H1 (cell line): ENCODE data around the gene IL1RAP. TPM values are rescaled to one million over a fixed set of nuclear protein-coding genes. Genes with fewer than 3 reads are reported as not detected.

Experiments
- CTCF ChIA-PET: fragments of 300-600 bp; sonication (Branson Sonifier 250); formaldehyde crosslinking; loops from one replicate; lab custom pipeline; 2021; ENCODE audit not compliant: partially characterized antibody; lab: Charles Lee
- POLR2A ChIA-PET: fragments of 300-600 bp; sonication (Branson Sonifier 250); formaldehyde crosslinking; loops from one replicate; lab custom pipeline; 2021; ENCODE audit warnings: inconsistent platforms; ENCODE audit not compliant: partially characterized antibody; lab: Charles Lee
- DNase-seq, 2 experiments: peaks; one replicate each; pipeline versions ENCODE4 v3.0.0 to v3.0.0-alpha.2; 2010 to 2022; ENCODE audit warnings: low spot score in 2 of 2, low read depth in 1 of 2, mixed read lengths in 1 of 2
- FAIRE-seq: peaks from 2 replicates; lab custom pipeline; 2011; peaks lifted over from hg19 to GRCh38; lab: Jason Lieb, UNC
- H2AFZ ChIP-seq: 2 replicates; pipeline ENCODE4 v1.8.1; 2012; ENCODE audit warnings: low read length, inconsistent platforms
- H2AK5ac ChIP-seq: 2 replicates; pipeline ENCODE4 v1.6.1; 2013; ENCODE audit warnings: low read depth, low read length
- H2BK120ac ChIP-seq: replicated peaks from 2 replicates; pipeline ENCODE3; 2013; ENCODE audit warnings: low read depth, low read length, inconsistent platforms
- H2BK12ac ChIP-seq: 2 replicates; pipeline ENCODE4 v1.6.1; 2013; ENCODE audit warnings: low read depth, low read length
- H2BK15ac ChIP-seq: 2 replicates; pipeline ENCODE4 v1.6.1; 2013; ENCODE audit warnings: low read length
- H2BK20ac ChIP-seq: 2 replicates; pipeline ENCODE4 v1.6.1; 2013; ENCODE audit warnings: low read length
- H2BK5ac ChIP-seq: 2 replicates; pipeline ENCODE4 v1.6.1; 2013; ENCODE audit warnings: low read depth, low read length
- H3K14ac ChIP-seq: 2 replicates; pipeline ENCODE4 v1.6.1; 2013; ENCODE audit warnings: inconsistent platforms; ENCODE audit not compliant: insufficient read length
- H3K18ac ChIP-seq: 2 replicates; pipeline ENCODE4 v1.6.1; 2013; ENCODE audit warnings: low read length; ENCODE audit errors: extremely low read depth
- H3K23ac ChIP-seq: 2 replicates; pipeline ENCODE4 v1.6.1; 2013; ENCODE audit warnings: inconsistent platforms; ENCODE audit not compliant: insufficient read length
- H3K23me2 ChIP-seq: 2 replicates; pipeline ENCODE4 v1.6.1; 2013; ENCODE audit warnings: low read depth, low read length
- H3K27ac ChIP-seq: 2 replicates; pipeline ENCODE4 v1.6.1; 2011; ENCODE audit warnings: low read depth, low read length, inconsistent platforms
- H3K27me3 ChIP-seq, 4 experiments: replicated peaks in 1 of 4; 1 replicate in 1 of 4; 2 replicates in 3 of 4; pipeline versions ENCODE4 v1.6.1 to v1.8.1; 2011 to 2013; ENCODE audit warnings: low read length in 3 of 4, mild to moderate bottlenecking in 3 of 4, inconsistent platforms in 2 of 4, mixed read lengths in 2 of 4, moderate library complexity in 1 of 4; ENCODE audit not compliant: control insufficient read depth in 3 of 4, insufficient read depth in 3 of 4; ENCODE audit errors: extremely low read depth in 1 of 4
- H3K36me3 ChIP-seq, 4 experiments: 2 replicates each; pipeline versions ENCODE4 v1.6.1 to v1.8.1; 2011 to 2013; ENCODE audit warnings: mild to moderate bottlenecking in 4 of 4, low read length in 3 of 4, moderate library complexity in 2 of 4, control low read depth in 1 of 4, inconsistent platforms in 1 of 4; ENCODE audit not compliant: insufficient read depth in 4 of 4, control insufficient read depth in 2 of 4
- H3K4ac ChIP-seq: replicated peaks from 2 replicates; pipeline ENCODE3; 2013; ENCODE audit warnings: low read length, low read depth, mixed read lengths, inconsistent platforms; ENCODE audit not compliant: insufficient read length
- H3K4me1 ChIP-seq, 4 experiments: replicated peaks in 1 of 4; 1 replicate in 1 of 4; 2 replicates in 3 of 4; pipeline versions ENCODE4 v1.6.1 to v1.8.1; 2011 to 2013; ENCODE audit warnings: low read length in 3 of 4, inconsistent platforms in 2 of 4, mixed read lengths in 1 of 4; ENCODE audit not compliant: insufficient read depth in 4 of 4, control insufficient read depth in 3 of 4
- H3K4me2 ChIP-seq, 2 experiments: 2 replicates each; pipeline versions ENCODE4 v1.6.1 to v1.8.1; 2011 to 2013; ENCODE audit warnings: low read depth in 2 of 2, low read length in 2 of 2, control low read depth in 1 of 2, inconsistent platforms in 1 of 2, mild to moderate bottlenecking in 1 of 2; ENCODE audit not compliant: insufficient read depth in 1 of 2
- H3K4me3 ChIP-seq, 4 experiments: fragments of 200-600, 300-600 bp in 1 of 4; sonication (generic), shearing (Covaris generic), sonication (Bioruptor Twin) in 1 of 4; 2 replicates each; pipeline versions ENCODE4 v1.5.1 to v1.8.1; 2011 to 2016; ENCODE audit warnings: low read length in 4 of 4, low read depth in 3 of 4, control low read depth in 2 of 4, inconsistent platforms in 2 of 4, mild to moderate bottlenecking in 2 of 4, mixed read lengths in 1 of 4, moderate library complexity in 1 of 4; ENCODE audit not compliant: insufficient read depth in 2 of 4; ENCODE audit errors: extremely low read depth in 1 of 4
- H3K56ac ChIP-seq: replicated peaks from 2 replicates; pipeline ENCODE3; 2013; ENCODE audit warnings: low read depth, mild to moderate bottlenecking, mixed read lengths, low read length, inconsistent platforms; ENCODE audit not compliant: insufficient read length
- H3K79me1 ChIP-seq: 2 replicates; pipeline ENCODE4 v1.6.1; 2013; ENCODE audit warnings: low read depth, low read length, control low read depth
- H3K79me2 ChIP-seq, 2 experiments: 2 replicates each; pipeline versions ENCODE4 v1.6.1 to v1.8.1; 2012 to 2013; ENCODE audit warnings: low read length in 2 of 2, mild to moderate bottlenecking in 2 of 2, inconsistent platforms in 1 of 2; ENCODE audit not compliant: insufficient read depth in 2 of 2, control insufficient read depth in 1 of 2
- H3K9ac ChIP-seq, 4 experiments: replicated peaks in 1 of 4; 1 replicate in 1 of 4; 2 replicates in 3 of 4; pipeline versions ENCODE4 v1.6.1 to v1.8.1; 2011 to 2013; ENCODE audit warnings: low read depth in 3 of 4, low read length in 3 of 4, control low read depth in 2 of 4, mild to moderate bottlenecking in 2 of 4, moderate library complexity in 2 of 4, inconsistent platforms in 1 of 4; ENCODE audit errors: extremely low read depth in 1 of 4
- H3K9me3 ChIP-seq, 2 experiments: 2 replicates each; pipeline versions ENCODE4 v1.6.1 to v1.8.1; 2012 to 2013; ENCODE audit warnings: mild to moderate bottlenecking in 2 of 2, moderate library complexity in 2 of 2, control low read depth in 1 of 2, inconsistent platforms in 1 of 2, low read depth in 1 of 2, low read length in 1 of 2, mixed read lengths in 1 of 2; ENCODE audit not compliant: insufficient read depth in 2 of 2
- H4K20me1 ChIP-seq, 2 experiments: replicated peaks in 1 of 2; 2 replicates each; pipeline versions ENCODE3 to v1.8.1; 2011 to 2013; ENCODE audit warnings: inconsistent platforms in 2 of 2, low read length in 2 of 2, mild to moderate bottlenecking in 1 of 2; ENCODE audit not compliant: insufficient read depth in 2 of 2, control insufficient read depth in 1 of 2
- H4K5ac ChIP-seq: 2 replicates; pipeline ENCODE4 v1.6.1; 2013; ENCODE audit warnings: low read length, low read depth, mixed read lengths, inconsistent platforms; ENCODE audit not compliant: insufficient read length
- H4K8ac ChIP-seq: 2 replicates; pipeline ENCODE4 v1.8.0; 2013; ENCODE audit warnings: mild to moderate bottlenecking, moderate library complexity, low read length, inconsistent platforms; ENCODE audit not compliant: insufficient read depth; ENCODE audit errors: extremely low read depth
- H4K91ac ChIP-seq: replicated peaks from 2 replicates; pipeline ENCODE3; 2013; ENCODE audit warnings: low read length, mixed read lengths, inconsistent platforms; ENCODE audit not compliant: insufficient read length
- ASH2L ChIP-seq: fragments of 200-600, 300-600 bp; sonication (generic); IDR thresholded peaks from one replicate; pipeline ENCODE4 v1.7.1; 2017; ENCODE audit warnings: low read length
- CTCF ChIP-seq, 3 experiments: IDR thresholded peaks; 1 replicate in 2 of 3; 2 replicates in 1 of 3; pipeline versions ENCODE4 v1.5.1 to v1.6.1; 2011; ENCODE audit warnings: low read length in 3 of 3, mild to moderate bottlenecking in 3 of 3, inconsistent platforms in 2 of 3, low read depth in 1 of 3, moderate library complexity in 1 of 3; ENCODE audit not compliant: insufficient read depth in 1 of 3; ENCODE audit errors: control extremely low read depth in 1 of 3
- HDAC2 ChIP-seq, 2 experiments: fragments of 300-600 bp in 1 of 2; sonication (generic) in 1 of 2; IDR thresholded peaks; 2 replicates each; pipeline ENCODE4 v1.6.1; 2011 to 2012; ENCODE audit warnings: low read depth in 2 of 2, low read length in 2 of 2, mild to moderate bottlenecking in 2 of 2, moderate library complexity in 2 of 2, borderline replicate concordance in 1 of 2, inconsistent platforms in 1 of 2
- KDM4A ChIP-seq: IDR thresholded peaks from one replicate; pipeline ENCODE4 v1.7.1; 2012; ENCODE audit warnings: low read depth, mild to moderate bottlenecking, moderate library complexity, low read length, inconsistent platforms; ENCODE audit not compliant: severe bottlenecking
- KDM5A ChIP-seq: fragments of 200-600 bp; IDR thresholded peaks from 2 replicates; pipeline ENCODE4 v1.7.1; 2012; ENCODE audit warnings: mild to moderate bottlenecking, low read length, inconsistent platforms, mixed read lengths
- PHF8 ChIP-seq: fragments of 200-600 bp; sonication (generic); conservative IDR thresholded peaks from 2 replicates; pipeline ENCODE4 v1.7.1; 2012; ENCODE audit warnings: low read depth, mild to moderate bottlenecking, inconsistent platforms, low read length, moderate library complexity
- POU5F1 ChIP-seq: IDR thresholded peaks from 2 replicates; pipeline ENCODE4 v1.6.1; 2011; ENCODE audit warnings: low read depth, mild to moderate bottlenecking, low read length, moderate library complexity
- RXRA ChIP-seq: IDR thresholded peaks from 2 replicates; pipeline ENCODE4 v1.6.1; 2011; ENCODE audit warnings: low read depth, mild to moderate bottlenecking, low read length, moderate library complexity; ENCODE audit not compliant: insufficient read depth
- SAP30 ChIP-seq: fragments of 300-600 bp; sonication (generic); IDR thresholded peaks from 2 replicates; pipeline ENCODE4 v1.7.1; 2012; ENCODE audit warnings: low read length, moderate library complexity, mild to moderate bottlenecking, inconsistent platforms; ENCODE audit not compliant: insufficient read depth, insufficient replicate concordance
- SIRT6 ChIP-seq: IDR thresholded peaks from one replicate; pipeline ENCODE4 v1.7.1; 2012; ENCODE audit warnings: low read length, inconsistent platforms
- TCF12 ChIP-seq: IDR thresholded peaks from 2 replicates; pipeline ENCODE4 v1.6.1; 2011; ENCODE audit warnings: low read depth, mild to moderate bottlenecking, low read length
- WGBS, 2 experiments: shearing (Covaris generic) in 1 of 2; methylation state at CpG; one replicate each; pipeline versions ENCODE4 v1.1.6 to v1.1.7; 2013 to 2015; ENCODE audit warnings: low lambda C conversion rate in 2 of 2, mixed read lengths in 2 of 2, inconsistent platforms in 1 of 2, low coverage in 1 of 2, missing lambda C conversion rate in 1 of 2; ENCODE audit not compliant: insufficient replicate concordance in 2 of 2, insufficient coverage in 1 of 2, insufficient read length in 1 of 2; ENCODE audit errors: extremely low coverage in 1 of 2, missing lambda C conversion rate in 1 of 2; 5-methylcytosine and 5-hydroxymethylcytosine counted together
- polyA plus RNA-seq, 7 experiments: library from polyadenylated mRNA; depleted of rRNA in 3 of 7; stranded (reverse) in 5 of 7; unstranded in 2 of 7; fragments of >200 nt in 5 of 7; fragments of 200-250 nt in 2 of 7; gene quantifications; 1 replicate in 5 of 7; 2 replicates in 1 of 7; 4 replicates in 1 of 7; pipeline versions ENCODE4 v1.2.1 to v1.2.3, GENCODE V29; 2011 to 2013; ENCODE audit warnings: missing spikeins in 2 of 7, mixed read lengths in 2 of 7
- total RNA-seq: library from RNA; stranded (reverse); fragmentation: NEBNext Ultra II Directional; extraction: Animal tissue kit (Norgen Biotek cat#: 25700); gene quantifications from 2 replicates; pipeline ENCODE4 v1.2.1, GENCODE V29; 2021

IL1RAP gene
- total and polyA plus RNA-seq, 2 of the 8 experiments (the other 6 are each of a cell fraction or from before 2014, with no cell fraction given), result 2.4 to 3.9 TPM

- H2AK5ac ChIP-seq, result no peak overlapping the region
- H2BK15ac ChIP-seq, result no peak overlapping the region
- no peaks in the 10 kb centered on the region for H3K9me3 ChIP-seq
- H3K14ac ChIP-seq, result no peak overlapping the region
- no peak overlapping the region for H3K27ac ChIP-seq
- H3K4ac ChIP-seq, result no peak overlapping the region
- no peak for FAIRE-seq
- H3K79me2 ChIP-seq, result no peaks in the 10 kb centered on the region
- H4K5ac ChIP-seq, result no peak overlapping the region
- no peak overlapping the region for H2BK12ac ChIP-seq
- no peak overlapping the region for H3K9ac ChIP-seq
- no peaks in the 10 kb centered on the region for H3K23me2 ChIP-seq
- H3K4me3 ChIP-seq, result no peak overlapping the region
- H3K4me2 ChIP-seq, result no peak overlapping the region
- H2BK120ac ChIP-seq, result no peak overlapping the region
- DNase-seq, result no peak
- H2BK20ac ChIP-seq, result no peak overlapping the region
- no peaks in the 10 kb centered on the region for H4K20me1 ChIP-seq
- peaks cover 2 to 10% (median 4%) of the 10 kb centered on the region in 4 experiments for H3K27me3 ChIP-seq
- H2AFZ ChIP-seq, result no peak overlapping the region
- ChIA-PET CTCF (interaction anchor here (0.9 to 1.2 kb wide), 2 partner anchors 9 to 233 kb away, joined by 3 to 4 read pairs; no protein-coding TSS in a partner anchor), POLR2A (no interaction called here)
- H4K8ac ChIP-seq, result no peak overlapping the region
- no peak overlapping the region for H3K18ac ChIP-seq
- H3K79me1 ChIP-seq, result no peaks in the 10 kb centered on the region
- no peak overlapping the region for H3K56ac ChIP-seq
- no peak overlapping the region for H3K23ac ChIP-seq
- 86% methylated on average over 2 of the region's 2 CpGs; no CpG with 5 or more reads in 1 of the 2 experiments for WGBS, 2 experiments
- H4K91ac ChIP-seq, result no peak overlapping the region
- peaks cover 0 to 5% (median 2%) of the 10 kb centered on the region in 4 experiments; a peak in 2 of 7 replicates for H3K4me1 ChIP-seq
- H2BK5ac ChIP-seq, result no peak overlapping the region
- no peaks in the 10 kb centered on the region for H3K36me3 ChIP-seq
- TF ChIP-seq SIRT6 (no peak), RXRA (no peak), CTCF (IDR thresholded peaks at IDR 0.05; ENCODE audit: control extremely low read depth in 1 of 3, insufficient read depth in 1 of 3, low read depth in 1 of 3, low read length in 3 of 3) (no peak), TCF12 (no peak), HDAC2 (IDR thresholded peaks at IDR 0.05; ENCODE audit: borderline replicate concordance in 1 of 2, low read depth in 2 of 2, low read length in 2 of 2) (no peak), POU5F1 (no peak), SAP30 (no peak), ASH2L (no peak), PHF8 (no peak), KDM5A (no peak), KDM4A (no peak)
These were observed 21.1 kb downstream of the IL1RAP start for GRCh38 chr3:190534986-190535385.
